ENCODE measurements around the gene GPR162.

DNA sequence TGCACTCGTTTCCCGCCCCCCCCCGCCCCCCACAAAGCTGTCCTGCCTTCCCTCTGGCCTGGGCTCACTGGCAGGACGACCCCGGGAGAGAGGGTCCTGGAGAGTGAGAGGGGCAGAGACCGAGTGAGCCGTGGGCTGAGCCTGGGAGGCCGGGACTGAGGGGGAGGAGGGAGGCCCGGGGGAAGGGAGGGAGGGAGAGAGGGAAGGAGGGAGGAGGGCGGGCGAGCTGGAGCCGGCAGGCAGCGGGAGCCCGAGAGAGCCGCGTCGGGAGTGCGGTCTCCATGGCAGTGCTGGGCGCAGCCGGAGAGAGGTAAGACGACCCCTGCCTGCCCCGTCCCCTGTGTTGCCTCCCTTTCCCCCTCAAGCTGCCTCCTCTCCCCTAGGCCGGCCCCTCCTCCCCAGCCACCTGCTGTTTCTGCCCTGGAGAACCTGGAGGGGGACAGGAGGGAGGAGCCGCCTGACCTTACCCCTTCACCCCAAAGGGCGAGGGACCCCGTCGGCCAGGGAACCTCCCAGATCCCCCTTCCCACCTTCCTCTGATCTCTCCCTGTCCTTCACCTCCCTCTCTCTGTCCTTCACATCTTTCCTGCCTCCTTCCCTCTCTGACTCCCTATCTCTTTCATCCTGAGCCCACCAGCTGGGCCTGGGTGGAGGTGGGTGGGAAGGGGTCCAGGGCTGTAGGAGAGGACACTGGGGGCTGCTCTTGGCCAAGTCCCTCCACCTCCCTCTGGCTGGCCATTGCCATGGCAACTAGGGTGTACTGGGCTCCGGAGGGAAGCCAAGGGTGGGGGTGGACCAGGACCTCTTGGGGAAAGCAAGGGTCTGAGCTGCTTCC is at the start of gene GPR162:
- TF ChIP-seq EZH2 (IDR thresholded peaks at IDR 0.05; ENCODE audit: low read length) = peak; percentile 76
- TF ChIP-seq, protein P1, sequence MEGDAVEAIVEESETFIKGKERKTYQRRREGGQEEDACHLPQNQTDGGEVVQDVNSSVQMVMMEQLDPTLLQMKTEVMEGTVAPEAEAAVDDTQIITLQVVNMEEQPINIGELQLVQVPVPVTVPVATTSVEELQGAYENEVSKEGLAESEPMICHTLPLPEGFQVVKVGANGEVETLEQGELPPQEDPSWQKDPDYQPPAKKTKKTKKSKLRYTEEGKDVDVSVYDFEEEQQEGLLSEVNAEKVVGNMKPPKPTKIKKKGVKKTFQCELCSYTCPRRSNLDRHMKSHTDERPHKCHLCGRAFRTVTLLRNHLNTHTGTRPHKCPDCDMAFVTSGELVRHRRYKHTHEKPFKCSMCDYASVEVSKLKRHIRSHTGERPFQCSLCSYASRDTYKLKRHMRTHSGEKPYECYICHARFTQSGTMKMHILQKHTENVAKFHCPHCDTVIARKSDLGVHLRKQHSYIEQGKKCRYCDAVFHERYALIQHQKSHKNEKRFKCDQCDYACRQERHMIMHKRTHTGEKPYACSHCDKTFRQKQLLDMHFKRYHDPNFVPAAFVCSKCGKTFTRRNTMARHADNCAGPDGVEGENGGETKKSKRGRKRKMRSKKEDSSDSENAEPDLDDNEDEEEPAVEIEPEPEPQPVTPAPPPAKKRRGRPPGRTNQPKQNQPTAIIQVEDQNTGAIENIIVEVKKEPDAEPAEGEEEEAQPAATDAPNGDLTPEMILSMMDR (optimal IDR thresholded peaks at IDR 0.05 in 1 of 3, IDR thresholded peaks at IDR 0.05 in 1 of 3, conservative IDR thresholded peaks at IDR 0.05 in 1 of 3; ENCODE audit: extremely low read depth in 1 of 3, insufficient read depth in 2 of 3, low read length in 3 of 3) = no peak
